MV-4-11 (cell line): ENCODE results near the gene KLHL3.
A peak's percentile ranks its signal among the peaks of the same experiment; 100 is the strongest.

ENCODE experiments used
- DNase-seq: peaks from one replicate; lab custom pipeline; 2025; lab: John Stamatoyannopoulos, UW

The KLHL3 gene

DNA sequence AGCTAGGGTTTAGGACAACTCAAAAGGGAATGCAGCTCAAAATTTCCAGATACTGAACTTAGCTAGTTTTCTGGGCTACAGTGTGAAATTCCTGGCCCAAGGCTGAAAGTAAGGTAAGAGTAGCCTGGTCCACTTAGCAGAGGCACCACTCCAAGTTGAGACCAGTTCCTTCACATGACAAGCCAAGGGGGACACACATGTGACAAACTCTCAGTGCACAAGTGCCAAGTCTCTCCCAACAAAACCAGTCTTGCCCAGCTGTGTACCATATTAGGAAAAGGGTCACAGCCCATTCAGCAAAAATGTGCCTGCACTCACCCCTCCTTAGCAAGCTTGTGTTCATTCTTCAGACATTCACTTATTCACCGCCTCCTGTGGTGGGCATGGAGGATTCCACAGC is 27.8 kb downstream of the KLHL3 start:
- no peak for DNase-seq

DNA sequence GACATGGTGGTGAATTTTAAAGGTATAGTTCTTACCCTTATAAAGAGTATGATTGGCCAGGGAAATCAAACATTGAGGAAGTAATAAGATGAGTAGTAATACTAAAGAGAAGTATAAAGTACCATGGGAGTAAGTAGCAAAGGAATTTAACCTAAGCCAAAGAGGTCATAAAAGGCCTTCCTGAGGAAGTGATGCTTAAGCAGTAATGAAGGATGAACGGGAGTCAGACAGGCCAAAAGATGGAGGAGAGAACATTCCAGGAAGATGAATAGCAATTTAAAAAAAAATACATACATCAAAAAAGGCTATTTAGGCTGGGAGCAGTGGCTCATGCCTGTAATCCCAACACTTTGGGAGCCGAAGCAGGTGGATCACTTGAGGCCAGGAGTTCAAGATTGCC is 29.0 kb downstream of the KLHL3 start:
- no peak for DNase-seq

DNA sequence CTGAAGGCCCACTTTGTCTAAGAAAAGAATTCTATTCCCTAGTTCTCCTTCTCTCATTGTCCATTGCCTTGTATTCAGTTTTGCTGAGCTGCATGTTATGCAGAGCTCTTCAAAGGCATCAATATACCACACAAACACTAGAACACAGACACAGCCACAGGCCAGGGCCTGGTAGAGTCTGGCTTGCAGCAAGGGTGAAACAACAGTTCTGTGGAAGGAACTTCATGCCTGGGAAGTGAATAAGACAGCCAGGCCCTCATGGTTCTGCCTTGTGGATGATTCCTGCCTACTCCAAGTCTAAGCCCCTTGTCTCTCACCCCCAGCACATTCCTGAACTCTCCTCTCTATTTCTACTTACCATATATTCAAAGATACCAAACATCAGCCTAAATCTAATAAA is 30.8 kb downstream of the KLHL3 start:
- DNase-seq = no peak

DNA sequence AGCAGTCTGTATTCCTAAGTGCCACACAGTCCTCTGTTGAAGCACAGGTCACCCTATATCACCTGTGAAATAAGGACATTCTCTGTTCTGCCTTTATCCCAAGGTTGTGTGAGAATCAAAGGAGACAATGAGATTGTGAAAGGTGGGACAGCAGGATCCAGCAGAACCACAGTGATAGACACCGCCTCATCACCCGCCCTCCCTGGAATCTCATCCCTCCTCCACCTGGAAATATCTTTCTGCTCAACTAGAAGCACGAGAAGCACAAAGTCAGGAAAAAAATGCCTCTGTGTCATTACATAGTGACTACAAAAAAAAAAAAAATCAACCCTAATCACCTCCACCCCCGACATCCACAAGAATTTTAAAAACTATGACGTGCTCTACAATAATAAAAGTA is 32.3 kb downstream of the KLHL3 start:
- no peak for DNase-seq

DNA sequence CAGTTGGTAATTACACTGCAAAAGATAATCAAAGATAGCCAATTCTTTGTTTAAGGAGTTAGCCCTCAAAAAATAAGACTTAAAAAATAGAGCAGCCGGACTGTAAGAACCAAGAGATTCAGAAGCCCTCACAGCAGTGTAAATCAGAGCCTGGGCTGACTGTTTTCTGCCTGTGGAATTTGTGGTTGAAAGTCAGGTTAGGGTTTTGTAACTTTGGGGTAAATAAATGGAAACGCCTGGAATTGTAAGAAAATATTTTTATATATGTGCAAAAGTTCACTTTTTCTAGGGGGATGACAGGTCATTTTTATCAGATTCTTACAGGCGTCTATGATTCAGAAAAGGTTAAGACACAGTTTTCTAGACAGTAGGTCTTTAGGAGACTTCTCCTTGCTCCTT is 35.6 kb downstream of the KLHL3 start:
- no peak for DNase-seq

DNA sequence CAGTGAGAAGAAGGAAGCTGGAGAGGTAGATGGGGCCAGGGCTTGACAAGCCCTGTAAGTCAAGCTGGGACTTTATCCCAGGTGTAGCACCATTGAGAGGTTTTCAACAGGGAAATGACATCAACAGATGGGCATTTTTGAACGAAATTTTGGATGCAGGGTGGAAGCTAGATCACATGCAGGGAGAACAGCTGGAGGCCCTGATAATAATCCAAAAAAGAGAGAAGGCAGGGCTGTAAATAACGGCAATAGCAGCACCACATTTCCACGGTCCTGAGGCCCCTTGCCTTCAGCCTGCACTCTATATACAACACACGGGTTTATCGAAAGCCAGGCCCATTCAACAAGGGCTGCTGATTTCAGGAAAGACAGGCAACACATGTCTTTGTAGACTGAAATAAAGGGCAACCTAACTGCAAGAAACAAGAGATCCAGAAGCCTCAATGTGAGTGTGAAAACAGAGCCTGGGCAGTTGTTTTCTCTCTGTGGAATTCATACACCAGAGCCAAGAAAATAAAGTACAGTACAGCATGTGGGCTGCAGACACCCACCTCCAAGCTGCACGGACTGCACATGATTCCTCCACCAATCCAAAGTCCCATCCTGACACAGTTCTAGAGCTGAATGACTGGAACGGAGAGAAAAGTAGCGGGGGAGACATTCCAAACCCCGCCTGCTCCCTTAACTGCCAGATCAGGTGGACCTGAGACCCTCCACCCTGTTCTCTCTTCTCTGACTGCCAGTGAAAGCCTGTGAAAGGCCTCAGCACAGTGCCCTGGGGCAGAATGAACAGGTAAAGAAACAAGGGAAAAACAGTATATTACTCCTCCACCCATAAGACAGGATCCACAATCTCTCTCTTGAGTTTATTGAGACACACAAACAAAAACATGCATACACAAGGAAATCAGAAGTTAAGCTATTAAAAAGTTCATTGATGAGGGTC is 36.3 kb downstream of the KLHL3 start:
- DNase-seq = no peak

DNA sequence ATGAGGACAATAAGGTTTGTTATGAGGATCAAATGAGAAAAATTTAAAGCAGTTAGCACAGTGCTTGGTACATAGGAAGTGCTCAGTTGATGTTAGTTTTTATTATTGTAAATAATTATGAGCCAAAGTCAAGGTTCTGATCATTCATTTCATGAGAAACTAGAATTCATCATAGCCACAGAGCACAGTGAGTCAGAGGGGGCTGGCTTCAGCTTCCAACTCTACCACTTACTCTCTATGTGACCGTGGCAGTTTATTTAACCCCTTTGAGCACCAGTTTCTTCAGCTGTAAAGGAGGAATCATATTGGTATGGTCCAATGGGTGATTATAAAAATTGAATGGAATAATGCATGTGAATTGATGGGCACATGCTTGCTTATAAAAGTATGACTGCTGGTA is 39.4 kb downstream of the KLHL3 start:
- DNase-seq = peak; percentile 26

DNA sequence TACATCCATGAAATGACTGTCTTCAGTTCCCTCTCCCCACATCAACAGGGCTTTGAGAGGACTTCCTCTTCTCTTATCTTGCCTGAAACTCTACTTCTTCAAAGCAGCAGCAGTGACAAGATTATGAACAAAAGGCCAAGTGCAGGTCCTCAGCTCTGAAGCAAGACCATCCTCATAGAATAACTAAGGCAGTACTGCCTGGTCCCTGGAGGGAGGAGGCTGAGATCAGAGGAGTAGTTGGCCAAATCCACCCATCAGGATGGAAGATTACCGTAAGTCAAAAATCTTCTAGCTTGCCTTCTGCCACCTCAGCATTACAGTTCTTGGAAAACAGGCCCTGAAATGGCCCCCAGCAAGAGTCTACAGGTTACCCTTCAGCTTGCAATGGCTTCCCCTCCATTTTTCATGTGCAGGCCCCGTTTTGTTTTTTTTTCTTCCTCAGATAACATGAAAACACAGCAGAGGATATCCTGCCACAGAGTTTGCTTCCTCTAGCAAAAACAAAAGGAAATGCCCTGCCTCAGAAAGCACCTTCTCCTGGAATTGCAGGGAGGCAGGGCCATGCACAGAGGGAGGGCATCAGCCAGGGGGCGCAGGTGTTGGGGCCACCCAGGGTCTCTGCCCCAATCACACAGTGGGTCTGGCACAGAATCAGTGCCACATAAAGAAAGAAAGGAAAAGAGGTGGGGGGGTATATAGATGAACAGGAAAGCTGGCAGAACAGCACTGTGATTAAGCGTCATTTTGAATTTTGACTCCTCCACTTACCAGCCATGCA is 40.0 kb downstream of the KLHL3 start:
- peak; percentile 81 for DNase-seq

DNA sequence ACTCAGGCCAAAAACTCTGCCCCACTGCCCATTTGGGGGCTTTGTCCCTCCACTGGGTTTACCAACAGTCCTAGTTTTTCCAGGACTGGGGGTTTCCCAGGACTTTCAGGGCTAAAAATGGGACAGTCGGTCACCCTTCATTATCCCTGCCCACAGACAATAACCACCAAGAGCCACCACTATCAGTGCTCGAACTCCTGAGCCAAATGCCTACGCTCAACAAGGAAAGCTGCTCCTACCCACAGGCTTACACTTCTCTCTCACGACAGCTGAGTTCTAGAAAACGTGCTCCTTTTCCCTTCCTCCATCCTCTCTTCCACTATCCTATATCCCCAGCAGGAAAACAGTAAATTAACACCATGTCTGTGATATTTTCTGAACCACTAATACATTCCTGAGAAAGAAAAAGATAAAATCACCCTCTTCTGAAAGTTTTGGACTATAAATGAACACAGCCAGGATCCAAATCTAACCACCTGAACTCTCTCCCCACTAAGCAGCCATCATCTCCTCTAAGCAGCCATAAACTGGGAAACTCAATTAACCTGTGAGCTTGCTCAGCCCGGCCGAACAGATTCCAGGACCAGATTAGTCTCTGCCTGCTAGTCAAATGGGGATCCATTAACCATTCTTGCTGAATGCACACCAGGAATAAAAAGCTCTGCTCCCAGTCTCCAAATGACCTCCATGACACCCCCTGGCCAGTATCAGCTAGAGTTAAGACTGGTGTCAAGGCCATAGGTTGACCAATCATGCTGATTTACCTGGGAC is 41.8 kb downstream of the KLHL3 start:
- no peak for DNase-seq

DNA sequence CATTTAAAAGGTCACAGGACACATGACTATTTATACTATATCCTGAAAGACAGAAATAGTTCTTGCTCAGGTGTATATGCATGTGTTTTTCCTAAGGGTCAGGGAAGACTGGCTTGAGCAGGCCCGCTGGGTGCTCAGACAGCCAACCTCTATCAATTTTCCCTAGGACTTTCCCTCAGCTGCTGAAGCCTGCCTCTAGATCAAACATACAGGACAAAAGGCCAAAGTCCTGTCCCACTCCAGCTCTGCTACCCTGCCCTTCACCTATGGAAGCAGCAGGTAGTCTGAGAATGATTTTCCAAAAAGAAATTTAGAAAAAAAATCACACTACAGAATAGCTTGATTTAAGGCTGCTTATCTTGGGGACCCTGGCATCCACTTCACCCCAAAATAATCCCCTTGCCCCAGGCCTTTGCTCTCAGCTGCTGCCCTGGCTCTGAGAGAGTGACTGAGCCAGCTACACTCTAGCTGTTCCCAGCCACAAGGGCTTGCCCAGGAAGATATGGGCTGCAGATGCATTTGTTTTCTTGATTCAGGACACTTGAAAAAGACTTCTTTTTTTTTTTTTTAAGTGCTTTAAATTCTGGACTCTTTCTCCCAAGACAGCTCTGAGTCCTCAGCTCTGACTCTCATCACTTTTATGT is 42.5 kb downstream of the KLHL3 start:
- no peak for DNase-seq

DNA sequence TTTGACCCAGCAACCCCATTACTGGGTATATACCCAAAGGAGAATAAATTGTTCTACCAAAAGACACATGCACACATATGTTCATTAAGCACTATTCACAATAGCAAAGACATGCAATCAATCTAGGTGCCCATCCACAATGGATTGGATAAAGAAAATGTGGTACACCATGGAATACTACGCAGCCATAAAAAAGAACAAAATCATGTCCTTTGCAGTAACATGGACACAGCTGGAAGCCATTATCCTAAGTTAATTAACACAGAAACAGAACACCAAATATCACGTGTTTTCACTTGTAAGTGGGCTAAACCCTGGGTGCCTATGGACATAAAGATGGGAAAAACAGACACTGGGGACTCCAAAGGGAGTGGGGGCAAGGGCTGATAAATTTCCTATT is 46.6 kb downstream of the KLHL3 start:
- no peak for DNase-seq

DNA sequence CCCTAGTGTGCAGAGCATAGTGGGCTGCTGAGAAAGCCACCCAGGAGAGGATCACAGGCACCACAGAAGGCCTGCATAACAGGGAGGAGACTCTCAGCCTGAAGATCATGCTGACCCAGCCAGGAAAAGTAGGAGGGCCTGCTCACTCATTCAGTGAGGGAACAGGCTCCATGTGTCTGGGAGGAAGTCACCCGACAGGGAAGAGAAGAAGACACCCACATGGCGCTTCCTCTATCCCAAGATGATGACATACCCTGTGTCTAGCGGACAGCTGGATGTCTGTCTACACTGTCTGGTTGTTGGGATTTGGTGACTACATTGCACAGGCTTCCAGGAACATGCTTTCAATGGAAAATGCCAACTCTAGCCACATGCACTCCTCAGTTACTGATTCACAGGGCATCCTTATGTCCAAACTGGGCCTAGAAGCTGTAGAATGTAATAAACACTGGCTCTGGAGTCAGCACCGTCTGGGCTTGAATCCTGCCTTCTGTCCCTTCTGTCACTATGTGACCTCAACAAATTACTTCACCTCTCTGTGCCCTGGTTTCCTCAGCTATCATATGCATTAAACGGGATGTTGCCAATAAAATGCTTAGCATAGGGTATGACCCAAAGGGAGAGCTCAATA is 47.6 kb downstream of the KLHL3 start:
- peak; percentile 52 for DNase-seq

DNA sequence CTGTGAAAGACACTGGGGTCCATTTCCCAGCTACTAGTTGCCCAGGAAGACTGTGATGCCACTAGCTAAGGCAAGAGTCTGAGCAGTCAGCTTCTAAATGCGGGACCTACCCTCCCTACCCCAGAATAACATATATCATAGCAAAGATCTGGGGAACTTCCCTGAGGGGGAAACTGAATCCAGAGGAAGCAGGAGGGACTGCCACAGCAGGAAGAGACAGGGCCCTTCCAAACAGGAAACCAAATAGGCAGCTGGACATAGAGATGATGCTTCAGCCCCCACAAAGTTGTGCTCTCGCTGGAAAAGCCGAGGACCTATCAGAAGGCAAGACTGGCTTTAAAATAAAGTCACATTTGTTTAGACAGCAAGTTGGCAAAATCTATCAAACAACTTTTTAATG is 51.1 kb downstream of the KLHL3 start:
- DNase-seq = no peak

DNA sequence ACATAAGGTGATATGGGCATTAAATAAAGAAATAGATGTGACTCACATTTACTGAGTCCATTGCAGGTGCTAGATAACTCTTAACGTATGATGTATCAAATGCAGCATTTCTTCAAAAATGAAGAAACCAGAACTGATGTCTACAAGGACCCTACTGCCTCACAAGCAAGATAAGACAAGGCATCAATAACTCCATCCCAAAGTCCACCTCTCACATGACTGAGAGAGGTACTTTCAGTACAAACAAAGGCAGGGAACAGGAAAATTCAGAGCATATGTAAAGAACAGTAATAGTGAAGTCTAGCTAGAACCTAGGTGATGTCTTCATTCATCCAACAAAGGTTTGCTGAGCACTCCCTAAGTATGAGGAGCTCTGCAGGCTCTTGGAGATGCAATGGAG is 54.7 kb downstream of the KLHL3 start:
- no peak for DNase-seq

DNA sequence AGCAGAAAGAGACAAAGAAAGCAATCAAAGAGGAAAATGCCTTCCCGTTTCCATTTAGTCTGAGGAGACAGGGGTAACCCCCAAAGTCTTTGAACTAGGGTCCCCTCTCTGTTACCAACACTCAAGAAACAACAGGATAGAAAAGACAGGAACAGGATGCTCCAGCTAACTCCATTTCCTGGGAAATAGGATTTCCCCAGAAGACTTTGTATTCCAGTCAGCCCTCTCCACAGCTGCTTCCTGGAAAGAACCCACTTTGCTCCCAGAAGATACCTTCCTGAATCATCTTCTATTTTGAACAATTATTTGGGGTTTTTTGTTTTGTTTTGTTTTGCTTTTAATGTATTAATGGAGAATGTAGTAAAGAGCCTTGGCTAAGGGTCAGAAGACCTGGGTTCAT is 56.0 kb downstream of the KLHL3 start:
- no peak for DNase-seq

DNA sequence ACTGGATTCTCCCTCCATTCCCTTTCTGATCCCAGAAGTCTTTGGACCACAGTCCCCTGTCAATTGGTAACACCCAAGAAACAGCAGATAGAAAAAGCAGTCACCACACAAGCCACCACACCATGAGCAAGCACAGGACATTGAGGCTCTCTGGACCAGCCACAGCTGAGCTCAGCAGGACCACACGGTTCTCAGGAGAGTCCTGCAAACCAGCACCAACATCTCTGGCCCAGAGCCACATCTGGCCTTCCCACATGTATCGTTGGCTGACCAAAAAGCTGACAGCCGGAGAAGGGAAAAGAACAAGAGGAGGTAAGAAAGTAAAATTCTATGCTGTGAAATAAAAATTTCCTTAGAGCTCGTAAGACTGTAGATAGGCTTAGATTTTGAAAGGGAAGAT is 56.7 kb downstream of the KLHL3 start:
- no peak for DNase-seq

DNA sequence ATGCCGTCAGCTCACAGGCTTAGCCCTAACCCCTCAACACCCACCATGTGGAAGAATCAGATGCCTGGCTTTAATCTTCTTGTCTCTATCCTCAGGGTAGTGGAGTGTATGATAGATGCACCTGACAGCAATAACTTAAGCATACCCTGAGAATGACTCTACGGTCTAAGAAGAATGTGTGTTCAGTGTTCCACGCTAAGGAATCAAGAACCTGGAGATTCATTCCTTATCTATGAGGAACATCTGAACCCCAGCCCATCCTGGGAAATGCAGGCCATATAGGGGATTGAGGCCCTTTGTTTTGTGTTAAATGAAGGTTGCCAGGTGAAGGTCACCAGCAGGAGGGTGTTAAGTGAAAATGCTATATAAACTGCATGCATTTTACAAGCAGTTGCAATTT is 63.0 kb downstream of the KLHL3 start:
- DNase-seq = no peak

DNA sequence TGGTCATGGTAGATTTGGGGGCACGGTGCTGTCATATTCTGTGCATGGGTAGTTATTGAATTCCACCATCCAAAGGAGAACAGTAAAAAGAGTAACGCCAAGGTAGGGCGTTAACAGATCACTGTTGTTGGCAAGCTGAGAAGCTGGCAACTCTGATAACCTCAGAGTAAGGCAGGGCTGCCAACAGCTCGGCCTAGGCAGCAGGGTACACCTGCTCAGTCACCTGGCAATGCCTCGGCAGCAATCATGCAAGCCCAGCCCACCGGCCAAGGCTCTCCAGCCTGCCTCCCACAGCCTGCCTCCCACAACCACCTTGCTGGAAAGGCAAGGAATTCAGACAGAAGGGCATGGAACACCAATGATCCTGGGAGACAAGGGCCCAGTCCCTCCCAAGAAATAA is 63.9 kb downstream of the KLHL3 start:
- DNase-seq = no peak

DNA sequence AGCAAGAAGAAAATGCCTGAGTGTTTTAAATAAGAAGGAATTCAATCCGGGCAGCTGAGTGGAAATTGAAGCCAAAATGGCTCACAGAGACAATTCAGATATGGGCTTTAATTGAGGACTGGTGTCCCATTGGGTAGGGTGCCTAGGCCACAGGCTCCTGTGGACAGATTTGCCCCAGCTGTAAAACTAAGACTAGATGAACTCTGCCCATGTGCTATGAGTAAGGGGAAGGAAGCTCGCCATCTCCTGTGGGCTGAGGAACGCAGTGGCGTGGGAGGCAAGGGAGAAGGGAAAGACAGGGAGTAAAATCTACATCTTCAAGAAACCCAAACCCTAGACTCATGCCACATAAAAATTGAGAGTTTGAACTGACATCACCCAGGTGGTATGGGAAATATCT is 66.1 kb downstream of the KLHL3 start:
- no peak for DNase-seq

DNA sequence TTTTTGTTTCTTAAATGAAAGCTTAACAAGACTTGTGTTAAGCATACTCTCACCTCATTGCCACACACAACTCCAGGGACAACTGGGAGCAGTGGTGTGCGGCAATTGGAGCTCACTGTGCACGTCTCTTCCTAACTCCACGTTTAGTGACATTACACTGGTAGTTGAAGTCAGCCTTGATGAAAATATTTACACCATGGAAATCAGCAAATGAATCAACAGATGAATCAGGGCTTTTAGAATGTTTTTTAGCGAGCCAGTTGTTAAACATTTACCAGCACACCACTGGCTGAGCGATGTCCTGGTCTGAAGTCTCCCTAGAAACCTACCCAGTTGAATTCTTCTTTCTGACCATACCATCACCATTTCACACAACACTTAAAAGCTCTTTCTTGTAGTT is 67.3 kb downstream of the KLHL3 start:
- DNase-seq = no peak

DNA sequence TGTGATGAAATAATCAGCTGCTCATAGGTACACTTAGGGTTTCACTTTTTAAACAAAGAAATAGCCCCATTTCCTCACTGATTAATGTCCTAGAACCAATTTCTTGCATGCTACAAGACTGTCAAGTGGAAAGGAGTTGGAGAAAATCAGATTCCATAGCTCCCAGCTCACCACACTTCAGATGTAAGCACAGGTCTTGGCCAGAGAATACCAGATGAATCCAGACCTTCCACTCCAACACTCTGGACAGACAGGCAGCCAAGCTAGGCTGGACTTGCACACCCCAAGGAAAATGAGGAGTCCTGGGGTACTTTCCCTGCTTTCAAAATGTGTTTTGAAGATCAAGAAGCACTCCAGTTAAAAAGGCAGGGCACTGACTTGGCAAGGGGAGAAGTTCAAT is 68.5 kb downstream of the KLHL3 start:
- no peak for DNase-seq

DNA sequence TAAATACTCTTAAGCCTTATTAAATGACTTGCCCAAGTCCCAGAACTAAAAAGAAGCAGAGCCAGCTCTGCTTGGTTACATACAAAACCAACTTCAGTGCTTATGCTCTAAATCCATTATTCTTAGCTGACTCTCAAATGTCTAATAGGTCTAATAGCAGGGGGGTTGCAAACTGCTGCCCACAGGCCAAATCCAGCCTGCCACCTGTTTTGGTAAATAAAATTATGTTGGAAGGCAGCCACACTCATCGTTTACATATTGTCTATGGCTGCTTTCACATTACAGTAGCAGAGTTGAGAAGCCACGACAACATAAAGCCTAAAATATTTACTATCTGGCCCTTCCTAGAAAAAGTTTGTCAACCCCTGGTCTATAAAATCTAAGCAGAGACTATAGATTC is 69.0 kb downstream of the KLHL3 start:
- DNase-seq = no peak
